ENCODE data around the gene USP7.

Gene USP7

DNA sequence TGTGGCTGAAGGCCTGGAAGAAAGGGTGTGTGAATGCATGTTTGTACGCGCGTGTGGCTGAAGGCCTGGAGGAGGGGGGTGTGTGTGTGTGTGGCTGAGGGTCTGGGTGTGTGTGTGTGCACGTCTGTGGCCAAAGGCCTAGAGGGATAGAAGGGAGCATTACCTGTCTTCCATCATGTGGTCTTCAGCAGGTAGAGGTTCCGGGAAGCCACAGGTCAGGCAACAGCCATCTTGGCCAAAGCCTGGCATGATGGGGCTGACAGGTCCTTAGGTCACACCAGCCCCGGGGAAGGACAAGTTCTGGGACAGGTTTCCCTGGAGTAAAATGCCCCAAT, 76.3 kb downstream of the USP7 start:
- no peak overlapping the region for H3K4me3 ChIP-seq (ENCODE audit: low read depth, low read length)
- TF ChIP-seq, protein P1, sequence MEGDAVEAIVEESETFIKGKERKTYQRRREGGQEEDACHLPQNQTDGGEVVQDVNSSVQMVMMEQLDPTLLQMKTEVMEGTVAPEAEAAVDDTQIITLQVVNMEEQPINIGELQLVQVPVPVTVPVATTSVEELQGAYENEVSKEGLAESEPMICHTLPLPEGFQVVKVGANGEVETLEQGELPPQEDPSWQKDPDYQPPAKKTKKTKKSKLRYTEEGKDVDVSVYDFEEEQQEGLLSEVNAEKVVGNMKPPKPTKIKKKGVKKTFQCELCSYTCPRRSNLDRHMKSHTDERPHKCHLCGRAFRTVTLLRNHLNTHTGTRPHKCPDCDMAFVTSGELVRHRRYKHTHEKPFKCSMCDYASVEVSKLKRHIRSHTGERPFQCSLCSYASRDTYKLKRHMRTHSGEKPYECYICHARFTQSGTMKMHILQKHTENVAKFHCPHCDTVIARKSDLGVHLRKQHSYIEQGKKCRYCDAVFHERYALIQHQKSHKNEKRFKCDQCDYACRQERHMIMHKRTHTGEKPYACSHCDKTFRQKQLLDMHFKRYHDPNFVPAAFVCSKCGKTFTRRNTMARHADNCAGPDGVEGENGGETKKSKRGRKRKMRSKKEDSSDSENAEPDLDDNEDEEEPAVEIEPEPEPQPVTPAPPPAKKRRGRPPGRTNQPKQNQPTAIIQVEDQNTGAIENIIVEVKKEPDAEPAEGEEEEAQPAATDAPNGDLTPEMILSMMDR (IDR thresholded peaks at IDR 0.05; ENCODE audit: control insufficient read depth, extremely low read depth, insufficient read depth): no peak
- DNase-seq (ENCODE audit: low read depth): no peak

DNA sequence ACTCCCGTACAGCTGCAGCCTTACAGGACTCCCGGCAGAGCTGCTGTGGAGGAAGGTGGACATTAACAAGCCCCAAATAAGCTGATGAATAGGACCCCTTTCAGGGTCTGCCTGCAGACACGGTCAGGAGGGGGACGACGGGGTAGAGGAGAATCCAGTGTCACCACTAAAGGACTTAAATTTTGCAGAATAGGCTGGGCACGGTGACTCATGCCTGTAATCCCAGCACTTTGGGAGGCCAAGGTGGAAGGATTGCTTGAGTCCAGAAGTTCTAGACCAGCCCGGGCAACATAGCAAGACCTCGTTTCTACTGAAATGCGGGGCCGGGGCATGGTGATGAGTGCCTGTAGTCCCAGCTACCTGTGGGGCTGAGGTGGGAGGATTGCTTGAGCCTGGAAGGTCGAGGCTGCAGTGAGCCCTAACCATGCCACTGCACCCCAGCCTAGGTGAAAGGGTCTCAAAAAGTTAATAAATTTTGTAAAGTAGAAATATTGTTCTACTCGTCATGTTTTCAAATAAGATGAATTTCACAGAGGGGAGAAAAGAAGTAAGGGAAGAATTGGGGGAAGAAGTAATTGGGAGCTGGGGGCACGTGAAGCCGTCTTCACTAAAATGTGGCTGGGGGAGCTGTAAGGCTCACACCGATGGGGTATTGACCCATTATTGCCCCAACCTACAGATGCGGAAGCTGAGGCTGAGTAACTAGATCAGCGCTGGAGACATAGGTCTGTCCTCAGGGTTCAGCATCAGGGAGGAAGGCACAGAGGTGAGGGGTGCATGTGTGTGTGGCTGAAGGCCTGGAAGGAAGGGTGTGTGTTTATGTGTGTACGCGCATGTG, 76.9 kb downstream of the USP7 start:
- DNase-seq (ENCODE audit: low read depth): no peak
- TF ChIP-seq, protein P1 (IDR thresholded peaks at IDR 0.05; ENCODE audit: control insufficient read depth, extremely low read depth, insufficient read depth): no peak
- H3K4me3 ChIP-seq (ENCODE audit: low read depth, low read length): no peak overlapping the region

DNA sequence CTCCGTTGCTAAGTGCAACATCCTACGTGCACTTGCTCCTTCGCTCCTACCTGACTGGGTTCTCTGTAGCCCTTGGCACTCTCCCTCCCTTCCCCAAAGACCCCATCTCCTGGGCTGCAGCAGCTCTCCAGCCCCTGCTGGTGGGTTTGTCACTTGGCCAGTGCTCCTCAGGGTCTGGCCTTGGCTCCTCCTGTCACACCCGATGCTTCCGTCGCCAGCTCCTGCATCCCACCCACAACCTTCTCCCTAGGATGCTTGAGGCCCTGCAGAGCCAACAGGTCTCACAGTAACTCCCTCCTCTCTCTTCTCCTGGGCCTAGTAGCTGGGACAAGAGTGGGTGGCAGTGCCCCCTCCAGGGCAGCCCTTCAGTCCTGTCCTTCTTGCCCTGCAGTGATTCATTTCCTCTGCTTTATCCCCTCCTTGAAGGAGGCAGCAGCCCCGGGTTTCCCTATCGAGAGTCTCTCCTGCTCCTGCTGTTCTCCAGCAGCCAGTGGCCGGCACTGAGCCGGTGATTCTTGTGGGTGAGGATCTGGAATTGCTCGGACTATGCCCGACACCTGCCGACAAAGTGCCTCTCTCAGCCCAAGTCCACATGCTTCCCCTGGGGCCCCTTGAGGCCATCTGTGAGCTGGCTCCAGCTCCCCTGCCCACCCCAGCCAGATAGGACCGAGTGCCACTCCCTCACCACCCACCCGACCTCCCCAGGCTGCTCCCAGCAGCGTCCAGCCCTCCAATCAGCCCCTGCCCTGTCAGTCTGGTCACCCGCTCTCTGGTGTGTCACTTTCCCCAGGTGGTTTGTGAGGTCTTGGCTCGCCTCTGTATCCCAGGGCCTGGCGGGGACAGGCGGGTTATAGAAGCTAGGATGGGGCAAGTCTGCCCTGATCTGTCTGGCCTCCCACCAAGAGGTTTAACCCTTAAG, 77.8 kb downstream of the USP7 start:
- no peak for DNase-seq (ENCODE audit: low read depth)
- H3K4me3 ChIP-seq (ENCODE audit: low read depth, low read length): no peak overlapping the region
- TF ChIP-seq, protein P1 (IDR thresholded peaks at IDR 0.05; ENCODE audit: control insufficient read depth, extremely low read depth, insufficient read depth): no peak

DNA sequence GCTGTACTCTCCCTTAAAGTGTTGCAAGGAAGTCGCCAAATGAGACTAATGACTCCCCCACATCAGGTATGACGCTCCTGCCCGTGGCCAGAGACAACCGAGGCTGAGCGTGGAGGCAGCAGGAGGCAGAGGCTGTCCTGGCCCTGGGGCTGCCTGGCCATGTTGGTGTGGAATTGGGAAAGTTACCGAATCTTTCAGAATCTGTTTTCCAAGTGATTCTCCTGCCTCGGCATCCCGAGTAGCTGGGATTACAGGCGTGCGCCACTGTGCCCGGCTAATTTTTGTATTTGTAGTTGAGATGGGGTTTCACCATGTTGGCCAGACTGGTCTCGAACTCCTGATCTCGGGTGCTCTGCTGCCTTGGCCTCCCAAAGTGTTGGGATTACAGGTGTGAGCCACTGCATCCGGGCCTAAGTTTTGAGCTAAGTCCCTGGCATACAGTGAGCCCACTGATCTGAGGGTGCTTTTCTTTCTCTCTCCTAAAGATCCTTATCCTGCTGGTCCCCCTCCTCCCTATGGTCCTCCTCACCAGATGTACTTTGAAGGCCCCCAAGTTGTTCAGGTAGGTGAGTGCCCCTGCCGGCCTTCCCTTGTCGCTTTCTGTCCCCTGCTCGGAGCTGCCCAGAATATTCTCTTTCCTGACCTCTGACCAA, 80.9 kb downstream of the USP7 start:
- TF ChIP-seq, protein P1 (IDR thresholded peaks at IDR 0.05; ENCODE audit: control insufficient read depth, extremely low read depth, insufficient read depth): no peak
- no peak for DNase-seq (ENCODE audit: low read depth)
- no peak overlapping the region for H3K4me3 ChIP-seq (ENCODE audit: low read depth, low read length)

DNA sequence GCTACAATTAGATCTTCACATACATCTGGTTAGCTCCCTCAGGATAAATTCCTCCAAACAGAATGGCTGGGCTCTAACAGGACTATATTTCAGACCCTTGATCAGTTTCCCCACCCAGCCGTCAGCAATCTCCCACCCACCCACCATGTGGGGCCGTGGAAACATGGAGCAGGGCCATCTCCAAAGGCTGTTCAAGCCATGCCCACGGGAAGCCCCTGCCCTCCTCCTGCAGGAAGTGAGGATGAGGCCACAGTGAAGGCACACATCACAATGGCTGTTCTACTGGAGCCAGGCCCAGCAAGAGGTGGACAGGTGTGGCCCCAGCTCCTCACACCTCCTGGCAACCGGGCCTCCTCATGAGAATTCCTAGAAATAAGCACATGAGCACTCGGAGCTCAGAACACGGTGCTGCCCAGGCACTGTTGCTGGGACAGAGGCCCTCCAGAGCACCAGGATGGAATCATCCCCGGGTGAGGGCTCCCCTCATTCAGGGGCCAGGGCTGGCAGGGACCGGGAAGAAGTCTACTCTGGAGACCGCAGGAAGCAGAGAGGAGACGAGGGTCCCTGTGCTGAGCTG, 81.6 kb downstream of the USP7 start, which contains the start of gene LITAFD:
TSS of gene LITAFD (plus strand) at position 311 of the 577 bp plus-strand sequence. CDS start 2,005 bp downstream, outside the sequence.
- DNase-seq (ENCODE audit: low read depth): no peak
- TF ChIP-seq, protein P1 (IDR thresholded peaks at IDR 0.05; ENCODE audit: control insufficient read depth, extremely low read depth, insufficient read depth): no peak
- no peak within 1 kb of the TSS for H3K4me3 ChIP-seq (ENCODE audit: low read depth, low read length)

DNA sequence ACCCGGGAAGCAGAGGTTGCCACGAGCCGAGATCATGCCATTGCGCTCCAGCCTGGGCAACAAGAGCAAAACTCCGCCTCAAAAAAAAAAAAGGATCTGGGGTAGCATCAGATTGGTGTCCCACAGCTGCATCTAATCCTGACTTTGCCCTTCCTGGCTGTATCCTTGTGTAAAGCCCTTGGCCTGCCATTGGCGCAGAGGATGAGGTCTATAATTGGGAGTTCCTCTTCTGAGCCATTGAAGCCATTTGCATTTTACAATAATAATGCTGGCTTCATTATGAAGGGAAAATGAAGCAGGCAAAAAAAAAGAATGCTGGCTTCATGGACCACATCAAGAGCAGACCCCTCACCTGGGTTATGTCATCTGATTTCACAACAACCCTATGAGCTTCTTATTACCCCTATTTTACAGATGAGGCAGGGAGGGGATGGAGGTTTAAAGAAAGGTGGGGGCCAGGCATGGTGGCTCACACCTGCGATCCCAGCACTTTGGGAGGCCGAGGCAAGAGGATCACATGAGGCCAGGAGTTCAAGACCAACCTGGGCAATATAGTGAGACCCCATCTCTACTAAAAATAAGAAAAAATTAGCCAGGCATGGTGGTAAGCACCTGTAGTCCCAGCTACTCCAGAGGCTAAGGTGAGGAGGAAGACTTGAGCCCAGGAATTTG, 82.7 kb downstream of the USP7 start:
- TF ChIP-seq, protein P1 (IDR thresholded peaks at IDR 0.05; ENCODE audit: control insufficient read depth, extremely low read depth, insufficient read depth): no peak
- DNase-seq (ENCODE audit: low read depth): no peak
- H3K4me3 ChIP-seq (ENCODE audit: low read depth, low read length): no peak overlapping the region
